HCT116 (cell line): ENCODE measurements around the gene ACVR1B. TPM values are rescaled to one million over a fixed set of nuclear protein-coding genes. Genes with fewer than 3 reads are reported as not detected.

ENCODE experiments used
- ATAC-seq: fragments of 200-7000 bp; cut with Tn5 transposase; 2 replicates; pipeline ENCODE4 v1.9.1; 2020; ENCODE audit warnings: mild to moderate bottlenecking, moderate library complexity
- BruUV-seq: library from RNA; stranded (reverse); fragments of 400-500 nt; replicated peaks from 2 replicates; lab custom pipeline; 2021; lab: Mats Ljungman, UMichigan
- CTCF ChIA-PET: fragments of 300-600 bp; sonication (Branson Sonifier 250); formaldehyde crosslinking; loops from one replicate; lab custom pipeline; 2021; ENCODE audit warnings: antibody characterized with exemption; lab: Charles Lee
- POLR2A ChIA-PET: fragments of 300-600, 350-600 bp; sonication (Branson Sonifier 250); formaldehyde crosslinking; loops from one replicate; lab custom pipeline; 2021; ENCODE audit warnings: antibody characterized with exemption; lab: Charles Lee
- RAD21 ChIA-PET, 2 experiments: fragments of 300-600 bp; sonication (Branson Sonifier 250); formaldehyde crosslinking; loops; one replicate each; lab custom pipeline; 2023; ENCODE audit warnings: low total read pairs in 2 of 2; ENCODE audit not compliant: uncharacterized antibody in 2 of 2, unreplicated experiment in 2 of 2, low non-redundant PET in 1 of 2; lab: Charles Lee
- DNase-seq: peaks from one replicate; pipeline ENCODE4 v3.0.0-alpha.2; 2010; ENCODE audit warnings: low read depth, low spot score
- H2AFZ ChIP-seq: fragments of 200-600 bp; shearing (Covaris generic), sonication (generic); 2 replicates; pipeline ENCODE4 v1.6.1; 2017; ENCODE audit warnings: low read depth, mixed run types, mixed read lengths, antibody characterized with exemption, low read length; ENCODE audit not compliant: poor library complexity, severe bottlenecking
- H3K27ac ChIP-seq: 2 replicates; pipeline ENCODE4 v1.5.1; 2012; ENCODE audit warnings: low read depth, low read length
- H3K27me3 ChIP-seq: fragments of 200-600 bp; sonication (generic); 2 replicates; pipeline ENCODE4 v1.6.1; 2016; ENCODE audit warnings: mixed run types, low read length, mixed read lengths; ENCODE audit not compliant: insufficient read depth
- H3K36me3 ChIP-seq, 2 experiments: fragments of 200-500 bp in 1 of 2; fragments of 200-600 bp in 1 of 2; sonication (Bioruptor generic) in 1 of 2; sonication (generic) in 1 of 2; 2 replicates each; pipeline versions ENCODE4 v1.5.1 to v1.6.1; 2014 to 2016; ENCODE audit warnings: low read length in 2 of 2, inconsistent platforms in 1 of 2, mixed read lengths in 1 of 2, mixed run types in 1 of 2; ENCODE audit not compliant: insufficient read depth in 2 of 2, control insufficient read depth in 1 of 2
- H3K4me1 ChIP-seq, 2 experiments: fragments of 200-600 bp in 1 of 2; sonication (generic) in 1 of 2; 2 replicates each; pipeline versions ENCODE4 v1.5.1 to v1.6.1; 2012 to 2017; ENCODE audit warnings: low read length in 2 of 2, inconsistent platforms in 1 of 2, mild to moderate bottlenecking in 1 of 2, mixed read lengths in 1 of 2, mixed run types in 1 of 2, moderate library complexity in 1 of 2; ENCODE audit not compliant: insufficient read depth in 2 of 2, control insufficient read depth in 1 of 2
- H3K4me2 ChIP-seq: fragments of 200-600 bp; sonication (generic); 2 replicates; pipeline ENCODE4 v1.6.1; 2017; ENCODE audit warnings: mixed run types, low read length, mixed read lengths
- H3K4me3 ChIP-seq, 2 experiments: fragments of 200-600 bp in 1 of 2; sonication (generic) in 1 of 2; replicated peaks in 1 of 2; 2 replicates each; pipeline ENCODE4 v1.5.1; 2011 to 2016; ENCODE audit warnings: low read length in 2 of 2, control low read depth in 1 of 2, low read depth in 1 of 2, mild to moderate bottlenecking in 1 of 2, mixed read lengths in 1 of 2, mixed run types in 1 of 2
- H3K79me2 ChIP-seq: fragments of 200-600 bp; sonication (generic); 2 replicates; pipeline ENCODE4 v1.6.1; 2017; ENCODE audit warnings: mild to moderate bottlenecking, mixed run types, low read length, moderate library complexity, mixed read lengths; ENCODE audit not compliant: insufficient read depth
- H3K9ac ChIP-seq: fragments of 200-600 bp; sonication (generic); 2 replicates; pipeline ENCODE4 v1.6.1; 2016; ENCODE audit warnings: low read length, mixed read lengths
- H3K9me2 ChIP-seq: fragments of 200-600 bp; sonication (generic), shearing (Covaris generic); 2 replicates; pipeline ENCODE4 v1.6.1; 2017; ENCODE audit warnings: mixed run types, mild to moderate bottlenecking, moderate library complexity; ENCODE audit not compliant: insufficient read depth
- H3K9me3 ChIP-seq, 2 experiments: fragments of 200-500 bp in 1 of 2; fragments of 200-600 bp in 1 of 2; sonication (Bioruptor generic) in 1 of 2; sonication (generic) in 1 of 2; 2 replicates each; pipeline ENCODE4 v1.6.1; 2014 to 2017; ENCODE audit warnings: low read length in 2 of 2, mixed read lengths in 2 of 2, inconsistent platforms in 1 of 2, low read depth in 1 of 2, mild to moderate bottlenecking in 1 of 2, mixed run types in 1 of 2, moderate library complexity in 1 of 2; ENCODE audit not compliant: control insufficient read depth in 1 of 2, insufficient read depth in 1 of 2
- H4K20me1 ChIP-seq: fragments of 200-600 bp; sonication (generic), shearing (Covaris generic); 2 replicates; pipeline ENCODE4 v1.6.1; 2017; ENCODE audit warnings: mixed run types, mild to moderate bottlenecking, moderate library complexity; ENCODE audit not compliant: insufficient read depth
- CBX3 ChIP-seq: IDR thresholded peaks from 2 replicates; pipeline ENCODE4 v1.6.1; 2012; ENCODE audit warnings: low read depth
- CEBPB ChIP-seq: IDR thresholded peaks from 2 replicates; pipeline ENCODE4 v1.6.1; 2012; ENCODE audit warnings: low read depth
- ELF1 ChIP-seq: IDR thresholded peaks from 2 replicates; pipeline ENCODE4 v1.6.1; 2012; ENCODE audit warnings: low read depth, borderline replicate concordance
- JUND ChIP-seq: IDR thresholded peaks from 2 replicates; pipeline ENCODE4 v1.6.1; 2012
- POLR2AphosphoS5 ChIP-seq: IDR thresholded peaks from 2 replicates; pipeline ENCODE4 v1.6.1; 2011; ENCODE audit warnings: mild to moderate bottlenecking, low read depth, low read length, moderate library complexity
- YY1 ChIP-seq: IDR thresholded peaks from 2 replicates; pipeline ENCODE4 v1.6.1; 2011; ENCODE audit warnings: low read length, low read depth, moderate library complexity, mild to moderate bottlenecking; ENCODE audit not compliant: insufficient replicate concordance; ENCODE audit errors: extremely low read depth
- ZFX ChIP-seq: fragments of 450-650 bp; IDR thresholded peaks from 2 replicates; pipeline ENCODE4 v1.6.1; 2017
- intact Hi-C: fragments of 100-400 bp; cut with micrococcal nuclease; formaldehyde crosslinking; loops from 2 replicates; pipeline ENCODE4 v1.10.0; 2022
- total RNA-seq: library from RNA; stranded (reverse); gene quantifications from one replicate; pipeline ENCODE4 v1.2.1, GENCODE V29; 2021; ENCODE audit not compliant: unreplicated experiment
- TF ChIP-seq, protein P1 (sequence below): IDR thresholded peaks from 2 replicates; pipeline ENCODE4 v1.6.1; 2012

Gene ACVR1B
- total RNA-seq, 1 experiment from 2014 or later: 22.7 TPM

DNA sequence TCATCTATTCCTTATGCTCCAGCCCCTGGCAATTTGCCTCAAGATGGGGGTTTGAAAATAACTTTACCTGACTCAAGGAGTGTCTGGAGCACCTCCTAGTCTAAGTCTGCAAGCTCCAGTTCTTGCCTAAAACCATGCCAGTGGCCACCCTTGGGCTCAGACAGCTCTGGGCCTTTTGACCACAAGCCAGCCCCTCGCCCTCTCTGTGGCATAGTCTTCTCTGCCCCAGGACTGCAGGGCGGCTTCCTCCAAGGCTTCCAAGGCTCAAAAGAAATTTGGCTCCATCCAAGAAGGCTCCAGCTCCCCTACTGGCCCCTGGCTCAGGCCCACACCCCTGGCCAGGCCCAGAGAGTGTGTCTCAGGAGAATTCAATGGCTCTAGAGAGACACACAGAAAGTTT lies 29.4 kb upstream of the ACVR1B start:
- Histone ChIP-seq H3K4me2 (no peak overlapping the region), H2AFZ (no peak overlapping the region), H3K9ac (no peak overlapping the region)
- no peak for TF ChIP-seq JUND
- TF ChIP-seq POLR2AphosphoS5: no peak
- TF ChIP-seq ZFX: no peak
- no peak for TF ChIP-seq CBX3
- no peak for TF ChIP-seq YY1
- TF ChIP-seq, all 23 proteins: peak for 0
- no peaks in the 10 kb centered on the region for H3K36me3 ChIP-seq
- no peaks in the 10 kb centered on the region for H3K79me2 ChIP-seq
- BruUV-seq: no TSS peak
- H3K27ac ChIP-seq: no peak overlapping the region
- no peaks in the 10 kb centered on the region for H3K9me3 ChIP-seq
- no peak for ATAC-seq
- intact Hi-C loops: no loop called here
- H3K9me2 ChIP-seq: no peaks in the 10 kb centered on the region
- ChIA-PET RAD21 (interaction anchor here in 1 of 2 experiments (1.6 kb wide), 1 partner anchor 30 kb away, joined by 5 read pairs; no protein-coding TSS in a partner anchor), POLR2A (no interaction called here), CTCF (interaction anchor here (1.0 to 2.9 kb wide), 2 partner anchors 12 to 27 kb away, joined by 4 to 9 read pairs; no protein-coding TSS in a partner anchor)
- no peaks in the 10 kb centered on the region for H3K27me3 ChIP-seq
- H4K20me1 ChIP-seq: no peaks in the 10 kb centered on the region
- peaks cover 0 to 12% of the 10 kb centered on the region in 2 experiments; a peak in 1 of 4 replicates for H3K4me1 ChIP-seq
- no peak for DNase-seq
- no peak overlapping the region for H3K4me3 ChIP-seq

DNA sequence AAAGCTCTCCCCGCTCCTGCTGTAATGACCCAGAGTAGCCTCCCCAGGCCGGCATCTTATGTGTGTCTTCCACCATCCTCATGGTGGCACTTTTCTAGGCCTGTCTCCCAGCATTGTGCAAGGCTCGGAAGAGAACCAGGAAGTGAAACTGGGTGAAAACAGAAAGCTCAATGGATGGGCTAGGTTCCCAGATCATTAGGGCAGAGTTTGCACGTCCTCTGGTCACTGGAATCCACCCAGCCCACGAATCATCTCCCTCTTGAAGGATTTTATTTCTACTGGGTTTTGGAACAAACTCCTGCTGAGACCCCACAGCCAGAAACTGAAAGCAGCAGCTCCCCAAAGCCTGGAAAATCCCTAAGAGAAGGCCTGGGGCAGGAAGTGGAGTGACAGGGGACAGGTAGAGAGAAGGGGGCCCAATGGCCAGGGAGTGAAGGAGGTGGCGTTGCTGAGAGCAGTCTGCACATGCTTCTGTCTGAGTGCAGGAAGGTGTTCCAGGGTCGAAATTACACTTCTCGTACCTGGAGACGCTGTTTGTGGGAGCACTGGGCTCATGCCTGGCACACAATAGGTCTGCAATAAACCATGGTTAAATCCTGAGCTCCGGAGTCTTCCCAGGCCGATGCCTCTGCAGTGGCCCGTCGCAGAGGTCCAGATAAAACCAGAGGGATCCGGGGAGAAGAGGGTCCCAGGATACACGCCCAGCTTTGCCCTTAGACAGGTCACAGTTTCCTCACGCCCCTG lies 28.6 kb upstream of the ACVR1B start:
- Histone ChIP-seq H3K9me2 (no peaks in the 10 kb centered on the region), H3K27me3 (no peaks in the 10 kb centered on the region), H3K4me3 (no peak overlapping the region), H3K9ac (no peak overlapping the region), H3K36me3 (no peaks in the 10 kb centered on the region), H3K4me1 (peaks cover 0 to 12% of the 10 kb centered on the region in 2 experiments; a peak in 1 of 4 replicates), H3K9me3 (no peaks in the 10 kb centered on the region), H3K4me2 (peak overlapping the region; percentile 52), H2AFZ (peak overlapping the region; percentile 59), H3K79me2 (no peaks in the 10 kb centered on the region), H4K20me1 (no peaks in the 10 kb centered on the region), H3K27ac (no peak overlapping the region)
- TF ChIP-seq, protein P1, sequence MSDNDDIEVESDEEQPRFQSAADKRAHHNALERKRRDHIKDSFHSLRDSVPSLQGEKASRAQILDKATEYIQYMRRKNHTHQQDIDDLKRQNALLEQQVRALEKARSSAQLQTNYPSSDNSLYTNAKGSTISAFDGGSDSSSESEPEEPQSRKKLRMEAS: no peak
- no peak for TF ChIP-seq ELF1
- no peak for TF ChIP-seq CEBPB
- no peak for TF ChIP-seq CBX3
- ChIA-PET CTCF (interaction anchor here (0.5 to 2.9 kb wide), 7 partner anchors 8 to 226 kb away, joined by 3 to 9 read pairs (median 4); no protein-coding TSS in a partner anchor), RAD21 (interaction anchor here in 1 of 2 experiments (1.6 kb wide), 1 partner anchor 30 kb away, joined by 5 read pairs; no protein-coding TSS in a partner anchor), POLR2A (no interaction called here)
- no TSS peak for BruUV-seq
- no peak for DNase-seq
- ATAC-seq: peak; percentile 36
- intact Hi-C loops: no loop called here
